CD4-positive, alpha-beta T cell (primary cell): ENCODE measurements around the gene KCNIP2. TPM values are rescaled to one million over a fixed set of nuclear protein-coding genes. Genes with fewer than 3 reads are reported as not detected.

ENCODE experiments used
- ATAC-seq: fragments of 200-7000 bp; cut with Tn5 transposase; one replicate; pipeline ENCODE4 v1.10.0; 2022; ENCODE audit warnings: mild to moderate bottlenecking; ENCODE audit not compliant: poor library complexity
- CTCF ChIA-PET: fragments of 350-600 bp; sonication (Branson Sonifier 250); formaldehyde crosslinking; loops from one replicate; lab custom pipeline; 2021; ENCODE audit warnings: antibody characterized with exemption, inconsistent platforms; lab: Charles Lee
- POLR2A ChIA-PET: fragments of 350-600 bp; sonication (Branson Sonifier 250); formaldehyde crosslinking; loops from one replicate; lab custom pipeline; 2021; ENCODE audit warnings: antibody characterized with exemption, inconsistent platforms; lab: Charles Lee
- DNase-seq, 14 experiments: peaks; one replicate each; pipeline ENCODE4 v3.0.0-alpha.2; 2013 to 2020; ENCODE audit warnings: mixed read lengths in 2 of 14
- H3K27ac ChIP-seq, 2 donors: one replicate each; pipeline versions ENCODE4 v1.5.1 to v1.7.0; 2013; ENCODE audit warnings: low read length in 2 of 2, low read depth in 1 of 2, mild to moderate bottlenecking in 1 of 2
- H3K27me3 ChIP-seq, 2 experiments: 1 replicate in 1 of 2; 2 replicates in 1 of 2; pipeline versions ENCODE4 v1.6.1 to v1.7.0; 2013; ENCODE audit warnings: low read length in 2 of 2, control low read depth in 1 of 2, mild to moderate bottlenecking in 1 of 2, moderate library complexity in 1 of 2; ENCODE audit not compliant: insufficient read depth in 2 of 2, control insufficient read depth in 1 of 2
- H3K36me3 ChIP-seq: one replicate; pipeline ENCODE4 v1.6.1; 2013; ENCODE audit warnings: low read length, control low read depth; ENCODE audit not compliant: insufficient read depth
- H3K4me1 ChIP-seq: one replicate; pipeline ENCODE4 v1.6.1; 2013; ENCODE audit warnings: low read length, control low read depth; ENCODE audit not compliant: insufficient read depth
- H3K4me3 ChIP-seq: one replicate; pipeline ENCODE4 v1.5.1; 2013; ENCODE audit warnings: mild to moderate bottlenecking, low read length, moderate library complexity
- H3K9me3 ChIP-seq, 2 experiments: 1 replicate in 1 of 2; 2 replicates in 1 of 2; pipeline versions ENCODE4 v1.6.1 to v1.7.0; 2013; ENCODE audit warnings: low read length in 2 of 2, mild to moderate bottlenecking in 2 of 2, control low read depth in 1 of 2, moderate library complexity in 1 of 2; ENCODE audit not compliant: control insufficient read depth in 1 of 2, insufficient read depth in 1 of 2
- H3K27ac Mint-ChIP-seq: one replicate; pipeline ENCODE4 v1.8.0; 2020; ENCODE audit warnings: mixed read lengths
- H3K27me3 Mint-ChIP-seq: one replicate; pipeline ENCODE4 v1.8.0; 2021; ENCODE audit warnings: mixed read lengths
- H3K36me3 Mint-ChIP-seq: one replicate; pipeline ENCODE4 v1.8.0; 2021; ENCODE audit warnings: low read depth, mixed read lengths
- H3K4me1 Mint-ChIP-seq: one replicate; pipeline ENCODE4 v1.8.0; 2021; ENCODE audit warnings: low read depth, mixed read lengths
- H3K4me3 Mint-ChIP-seq: one replicate; pipeline ENCODE4 v1.8.0; 2020; ENCODE audit warnings: mild to moderate bottlenecking, mixed read lengths
- H3K9me3 Mint-ChIP-seq: one replicate; pipeline ENCODE4 v1.8.0; 2020; ENCODE audit warnings: mixed read lengths
- CTCF ChIP-seq: fragments of 200-600 bp; IDR thresholded peaks from one replicate; pipeline ENCODE4 v1.8.0; 2022; ENCODE audit warnings: antibody characterized with exemption, mild to moderate bottlenecking
- intact Hi-C, 2 experiments: fragments of 100-400 bp; cut with DNase I in 1 of 2; cut with micrococcal nuclease in 1 of 2; formaldehyde crosslinking; loops; one replicate each; pipeline versions ENCODE4 v1.15.1 to v1.9.0; 2023 to 2025; cut with DNase I, micrococcal nuclease
- total RNA-seq, 174 experiments: library from RNA in 2 of 174; stranded (reverse) in 2 of 174; gene quantifications; one replicate each; pipeline ENCODE4 v1.2.3 and lab custom pipeline; 2021 to 2026

The KCNIP2 gene
- total RNA-seq, 2 experiments from 2014 or later = 0.77 to 1.6 TPM

GRCh38 chr10:101827919-101828600 lies 15.5 kb downstream of the KCNIP2 start:
- DNase-seq (peak in 1 of 14 experiments; percentile 32), ATAC-seq (no peak)
- no peaks in the 10 kb centered on the region for H3K36me3 ChIP-seq
- H3K9me3 ChIP-seq = no peaks in the 10 kb centered on the region
- peaks cover 32% of the 10 kb centered on the region for H3K4me1 Mint-ChIP-seq
- TF ChIP-seq CTCF = no peak
- H3K27me3 ChIP-seq = no peaks in the 10 kb centered on the region
- H3K27ac ChIP-seq = no peak overlapping the region
- no peak overlapping the region for H3K4me3 ChIP-seq
- H3K4me1 ChIP-seq = peaks cover 45% of the 10 kb centered on the region
- peaks cover 5% of the 10 kb centered on the region for H3K27me3 Mint-ChIP-seq
- peaks cover 9% of the 10 kb centered on the region for H3K36me3 Mint-ChIP-seq
- intact Hi-C loops = loop anchor here in 1 of 2 experiments (10.0 kb wide), 2 partner anchors 473 to 677 kb away; partner anchors contain the start of genes ACTR1A, BTRC and SUFU
- no peaks in the 10 kb centered on the region for H3K9me3 Mint-ChIP-seq
- H3K27ac Mint-ChIP-seq = peak overlapping the region; percentile 49
- peak overlapping the region; percentile 48 for H3K4me3 Mint-ChIP-seq
- CTCF ChIA-PET = interaction anchor here (1.1 to 5.3 kb wide), 4 partner anchors 9 to 16 kb away, joined by 3 to 24 read pairs (median 6); partner anchors contain the start of genes KCNIP2 and OGA
- POLR2A ChIA-PET = interaction anchor here (16.7 kb wide), 1 partner anchor 11 kb away, joined by 223 read pairs; the partner anchor contains the start of gene OGA

- Histone ChIP-seq H3K27me3 (no peaks in the 10 kb centered on the region), H3K27ac (no peak overlapping the region), H3K36me3 (no peaks in the 10 kb centered on the region), H3K4me1 (peaks cover 33% of the 10 kb centered on the region), H3K9me3 (no peaks in the 10 kb centered on the region), H3K4me3 (no peak overlapping the region)
- Mint-ChIP-seq H3K27me3 (peaks cover 5% of the 10 kb centered on the region), H3K9me3 (no peaks in the 10 kb centered on the region), H3K4me1 (peaks cover 25% of the 10 kb centered on the region), H3K36me3 (peaks cover 9% of the 10 kb centered on the region), H3K27ac (peak overlapping the region; percentile 17), H3K4me3 (peak overlapping the region; percentile 26)
- ATAC-seq (no peak), DNase-seq (peak in 1 of 14 experiments; percentile 23)
- intact Hi-C loops = loop anchor here in 1 of 2 experiments (10.0 kb wide), 2 partner anchors 472 to 678 kb away; partner anchors contain the start of genes ACTR1A, BTRC and SUFU
- POLR2A ChIA-PET = interaction anchor here (16.7 kb wide), 1 partner anchor 10 kb away, joined by 223 read pairs; the partner anchor contains the start of gene OGA
- CTCF ChIA-PET = interaction anchor here (1.1 to 2.5 kb wide), 3 partner anchors 8 to 17 kb away, joined by 3 to 10 read pairs (median 3); partner anchors contain the start of genes KCNIP2 and OGA
- no peak for TF ChIP-seq CTCF
Observed at GRCh38 chr10:101826852-101827434, 16.7 kb downstream of the KCNIP2 start.

- Mint-ChIP-seq H3K27ac (no peak overlapping the region), H3K27me3 (no peaks in the 10 kb centered on the region), H3K4me3 (no peak overlapping the region), H3K4me1 (peaks cover 12% of the 10 kb centered on the region), H3K36me3 (no peaks in the 10 kb centered on the region), H3K9me3 (no peaks in the 10 kb centered on the region)
- Histone ChIP-seq H3K9me3 (no peaks in the 10 kb centered on the region), H3K27me3 (no peaks in the 10 kb centered on the region), H3K27ac (no peak overlapping the region), H3K4me1 (peaks cover 20% of the 10 kb centered on the region), H3K4me3 (no peak overlapping the region), H3K36me3 (no peaks in the 10 kb centered on the region)
- no peak for TF ChIP-seq CTCF
- intact Hi-C loops = loop anchor here in 1 of 2 experiments (10.0 kb wide), 2 partner anchors 470 to 680 kb away; partner anchors contain the start of genes ACTR1A, BTRC and SUFU
- ChIA-PET POLR2A (no interaction called here), CTCF (no interaction called here)
- no peak for ATAC-seq
- no peak for DNase-seq
Observed at GRCh38 chr10:101824736-101825135, 18.9 kb downstream of the KCNIP2 start.
